ENCODE measurements around the gene GPRC5A.

DNA sequence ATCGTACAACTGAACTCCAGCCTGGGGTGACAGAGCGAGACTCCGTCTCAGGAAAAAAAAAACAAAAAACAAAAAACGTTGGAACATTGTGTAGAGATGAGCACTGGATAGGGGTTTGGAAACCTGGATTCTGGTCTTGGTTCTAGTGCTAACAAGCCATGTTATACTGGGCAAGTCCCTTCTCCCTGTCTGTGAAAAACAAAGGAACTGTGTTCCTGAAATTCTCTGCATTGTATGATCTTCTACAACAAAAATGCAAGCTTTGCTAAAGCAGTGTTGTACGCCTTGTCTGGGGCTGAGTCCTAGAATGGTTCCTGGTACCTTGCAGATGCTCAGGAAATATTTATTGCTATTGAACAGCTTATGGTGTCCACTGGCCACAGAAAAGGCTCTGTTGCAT lies 47.2 kb downstream of the GPRC5A start:
- no peak for TF ChIP-seq SIN3A (IDR thresholded peaks at IDR 0.05; ENCODE audit: borderline replicate concordance, insufficient read depth, low read length)
- no peak for TF ChIP-seq POLR2AphosphoS5 (IDR thresholded peaks at IDR 0.05; ENCODE audit: low read depth, low read length)
- TF ChIP-seq TAF1 (IDR thresholded peaks at IDR 0.05; ENCODE audit: borderline replicate concordance, insufficient read depth, low read length): no peak
- TF ChIP-seq, protein P1, sequence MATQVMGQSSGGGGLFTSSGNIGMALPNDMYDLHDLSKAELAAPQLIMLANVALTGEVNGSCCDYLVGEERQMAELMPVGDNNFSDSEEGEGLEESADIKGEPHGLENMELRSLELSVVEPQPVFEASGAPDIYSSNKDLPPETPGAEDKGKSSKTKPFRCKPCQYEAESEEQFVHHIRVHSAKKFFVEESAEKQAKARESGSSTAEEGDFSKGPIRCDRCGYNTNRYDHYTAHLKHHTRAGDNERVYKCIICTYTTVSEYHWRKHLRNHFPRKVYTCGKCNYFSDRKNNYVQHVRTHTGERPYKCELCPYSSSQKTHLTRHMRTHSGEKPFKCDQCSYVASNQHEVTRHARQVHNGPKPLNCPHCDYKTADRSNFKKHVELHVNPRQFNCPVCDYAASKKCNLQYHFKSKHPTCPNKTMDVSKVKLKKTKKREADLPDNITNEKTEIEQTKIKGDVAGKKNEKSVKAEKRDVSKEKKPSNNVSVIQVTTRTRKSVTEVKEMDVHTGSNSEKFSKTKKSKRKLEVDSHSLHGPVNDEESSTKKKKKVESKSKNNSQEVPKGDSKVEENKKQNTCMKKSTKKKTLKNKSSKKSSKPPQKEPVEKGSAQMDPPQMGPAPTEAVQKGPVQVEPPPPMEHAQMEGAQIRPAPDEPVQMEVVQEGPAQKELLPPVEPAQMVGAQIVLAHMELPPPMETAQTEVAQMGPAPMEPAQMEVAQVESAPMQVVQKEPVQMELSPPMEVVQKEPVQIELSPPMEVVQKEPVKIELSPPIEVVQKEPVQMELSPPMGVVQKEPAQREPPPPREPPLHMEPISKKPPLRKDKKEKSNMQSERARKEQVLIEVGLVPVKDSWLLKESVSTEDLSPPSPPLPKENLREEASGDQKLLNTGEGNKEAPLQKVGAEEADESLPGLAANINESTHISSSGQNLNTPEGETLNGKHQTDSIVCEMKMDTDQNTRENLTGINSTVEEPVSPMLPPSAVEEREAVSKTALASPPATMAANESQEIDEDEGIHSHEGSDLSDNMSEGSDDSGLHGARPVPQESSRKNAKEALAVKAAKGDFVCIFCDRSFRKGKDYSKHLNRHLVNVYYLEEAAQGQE (IDR thresholded peaks at IDR 0.05; ENCODE audit: insufficient read depth in 1 of 2, low read depth in 2 of 2, low read length in 2 of 2): no peak
